H9 (cell line): ENCODE measurements around the gene PDHB. TPM values are rescaled to one million over a fixed set of nuclear protein-coding genes. Genes with fewer than 3 reads are reported as not detected.
A peak's percentile ranks its signal among the peaks of the same experiment; 100 is the strongest.

Experiments
- DNase-seq: peaks from one replicate; pipeline ENCODE4 v3.0.0-alpha.2; 2017
- H2AFZ ChIP-seq: one replicate; pipeline ENCODE4 v1.6.1; 2013; ENCODE audit warnings: mild to moderate bottlenecking, low read length, control low read depth, moderate library complexity
- H2AK5ac ChIP-seq: 2 replicates; pipeline ENCODE4 v1.6.1; 2013; ENCODE audit warnings: low read length, control low read depth, mixed read lengths; ENCODE audit not compliant: insufficient read length
- H2BK120ac ChIP-seq: one replicate; pipeline ENCODE4 v1.6.1; 2013; ENCODE audit warnings: low read depth, mild to moderate bottlenecking, low read length, control low read depth, inconsistent platforms; ENCODE audit not compliant: poor library complexity, severe bottlenecking
- H2BK12ac ChIP-seq: 2 replicates; pipeline ENCODE4 v1.6.1; 2013; ENCODE audit warnings: low read length, control low read depth, mixed read lengths, low read depth; ENCODE audit not compliant: insufficient read length
- H2BK15ac ChIP-seq: 2 replicates; pipeline ENCODE4 v1.6.1; 2013; ENCODE audit warnings: low read depth, low read length, control low read depth
- H2BK20ac ChIP-seq: one replicate; pipeline ENCODE4 v1.6.1; 2013; ENCODE audit warnings: low read depth, mild to moderate bottlenecking, low read length, control low read depth, inconsistent platforms; ENCODE audit not compliant: poor library complexity, severe bottlenecking
- H2BK5ac ChIP-seq: 2 replicates; pipeline ENCODE4 v1.6.1; 2013; ENCODE audit warnings: low read length, control low read depth, mixed read lengths; ENCODE audit not compliant: insufficient read length
- H3K14ac ChIP-seq: 2 replicates; pipeline ENCODE4 v1.6.1; 2013; ENCODE audit warnings: low read length, control low read depth; ENCODE audit not compliant: insufficient read depth
- H3K18ac ChIP-seq: 2 replicates; pipeline ENCODE4 v1.6.1; 2013; ENCODE audit warnings: low read depth, mild to moderate bottlenecking, mixed read lengths, low read length, control low read depth; ENCODE audit not compliant: insufficient read length
- H3K23ac ChIP-seq: 2 replicates; pipeline ENCODE4 v1.6.1; 2013; ENCODE audit warnings: low read length, control low read depth, mixed read lengths, low read depth; ENCODE audit not compliant: insufficient read length
- H3K23me2 ChIP-seq: 2 replicates; pipeline ENCODE4 v1.6.1; 2013; ENCODE audit warnings: low read depth, mild to moderate bottlenecking, mixed read lengths, low read length, control low read depth; ENCODE audit not compliant: insufficient read length, poor library complexity, severe bottlenecking
- H3K27ac ChIP-seq: 2 replicates; pipeline ENCODE4 v1.5.1; 2013; ENCODE audit warnings: low read length, control low read depth, mixed read lengths, low read depth; ENCODE audit not compliant: insufficient read length
- H3K27me3 ChIP-seq: 2 replicates; pipeline ENCODE4 v1.6.1; 2013; ENCODE audit warnings: low read length, control low read depth, inconsistent platforms; ENCODE audit not compliant: insufficient read depth
- H3K4ac ChIP-seq: 2 replicates; pipeline ENCODE4 v1.6.1; 2013; ENCODE audit warnings: low read depth, mild to moderate bottlenecking, control low read depth, inconsistent platforms, low read length, moderate library complexity
- H3K4me1 ChIP-seq: 2 replicates; pipeline ENCODE4 v1.6.1; 2013; ENCODE audit warnings: low read length, control low read depth, inconsistent platforms; ENCODE audit not compliant: insufficient read depth
- H3K4me2 ChIP-seq: 2 replicates; pipeline ENCODE4 v1.6.1; 2013; ENCODE audit warnings: low read length, control low read depth, mixed read lengths; ENCODE audit not compliant: insufficient read length, insufficient read depth
- H3K56ac ChIP-seq: 2 replicates; pipeline ENCODE4 v1.6.1; 2013; ENCODE audit warnings: low read depth, mild to moderate bottlenecking, mixed read lengths, low read length, control low read depth; ENCODE audit not compliant: insufficient read length
- H3K79me1 ChIP-seq: 2 replicates; pipeline ENCODE4 v1.6.1; 2013; ENCODE audit warnings: low read depth, mild to moderate bottlenecking, moderate library complexity, low read length, control low read depth, inconsistent platforms; ENCODE audit not compliant: insufficient read depth, poor library complexity, severe bottlenecking
- H3K79me2 ChIP-seq: 2 replicates; pipeline ENCODE4 v1.6.1; 2013; ENCODE audit warnings: low read length, control low read depth, inconsistent platforms; ENCODE audit not compliant: insufficient read depth
- H3K9ac ChIP-seq: 2 replicates; pipeline ENCODE4 v1.6.1; 2013; ENCODE audit warnings: low read length, control low read depth, mixed read lengths; ENCODE audit not compliant: insufficient read length; ENCODE audit errors: extremely low read depth
- H3K9me3 ChIP-seq: one replicate; pipeline ENCODE4 v1.6.1; 2013; ENCODE audit warnings: low read depth, low read length, inconsistent platforms; ENCODE audit not compliant: control insufficient read depth
- H3T11ph ChIP-seq: one replicate; pipeline ENCODE4 v1.6.1; 2013; ENCODE audit warnings: mild to moderate bottlenecking, low read length, control low read depth, inconsistent platforms
- H4K20me1 ChIP-seq: one replicate; pipeline ENCODE4 v1.6.1; 2013; ENCODE audit not compliant: control insufficient read depth, insufficient read length, insufficient read depth
- H4K5ac ChIP-seq: 2 replicates; pipeline ENCODE4 v1.6.1; 2013; ENCODE audit warnings: low read depth, mild to moderate bottlenecking, mixed read lengths, low read length, control low read depth; ENCODE audit not compliant: insufficient read length
- H4K8ac ChIP-seq: replicated peaks from 2 replicates; pipeline ENCODE4 v1.6.1; 2013; ENCODE audit warnings: low read length, control low read depth, mixed read lengths, low read depth; ENCODE audit not compliant: insufficient read length
- H4K91ac ChIP-seq: 2 replicates; pipeline ENCODE4 v1.6.1; 2013; ENCODE audit warnings: low read depth, mild to moderate bottlenecking, moderate library complexity, mixed read lengths, low read length, control low read depth; ENCODE audit not compliant: insufficient read length
- H3K27ac Mint-ChIP-seq, 3 experiments: 2 replicates in 2 of 3; 3 replicates in 1 of 3; pipeline ENCODE4 v1.8.0; 2020 to 2021; ENCODE audit warnings: mixed read lengths in 3 of 3, mild to moderate bottlenecking in 1 of 3, moderate library complexity in 1 of 3
- H3K27me3 Mint-ChIP-seq: 2 replicates; pipeline ENCODE4 v1.8.0; 2021; ENCODE audit warnings: low read depth, mild to moderate bottlenecking, moderate library complexity, mixed read lengths
- H3K36me3 Mint-ChIP-seq, 3 experiments: 2 replicates in 2 of 3; 3 replicates in 1 of 3; pipeline ENCODE4 v1.8.0; 2020 to 2021; ENCODE audit warnings: low read depth in 3 of 3, mixed read lengths in 3 of 3; ENCODE audit not compliant: insufficient read depth in 1 of 3
- H3K4me1 Mint-ChIP-seq, 2 experiments: 2 replicates each; pipeline ENCODE4 v1.8.0; 2020; ENCODE audit warnings: mixed read lengths in 2 of 2
- H3K4me3 Mint-ChIP-seq, 2 experiments: 2 replicates in 1 of 2; 3 replicates in 1 of 2; pipeline ENCODE4 v1.8.0; 2020 to 2021; ENCODE audit warnings: mild to moderate bottlenecking in 2 of 2, mixed read lengths in 2 of 2, moderate library complexity in 1 of 2
- H3K9me3 Mint-ChIP-seq, 2 experiments: 2 replicates in 1 of 2; 3 replicates in 1 of 2; pipeline ENCODE4 v1.8.0; 2020; ENCODE audit warnings: mild to moderate bottlenecking in 2 of 2, mixed read lengths in 2 of 2, moderate library complexity in 1 of 2
- CTCF ChIP-seq: fragments of 200-600 bp; sonication (generic); conservative IDR thresholded peaks from 3 replicates; pipeline ENCODE4 v1.8.0; 2021; ENCODE audit warnings: antibody characterized with exemption, mild to moderate bottlenecking
- WGBS: extraction: QIAGEN DNeasy Blood & Tissue Kit; methylation state at CpG from one replicate; pipeline ENCODE4 v1.1.7; 2013; ENCODE audit warnings: missing lambda C conversion rate, low lambda C conversion rate, mixed read lengths; ENCODE audit not compliant: insufficient read length; ENCODE audit errors: extremely low coverage; 5-methylcytosine and 5-hydroxymethylcytosine counted together
- total RNA-seq: library from RNA; stranded (reverse); gene quantifications from 2 replicates; pipeline ENCODE4 v1.2.1, GENCODE V29; 2021

The PDHB gene
- total RNA-seq, 1 experiment from 2014 or later = 132 TPM

- no peak overlapping the region for H2BK20ac ChIP-seq
- H3K9me3 ChIP-seq = no peaks in the 10 kb centered on the region
- H2BK120ac ChIP-seq = no peak overlapping the region
- H4K8ac ChIP-seq = no peak overlapping the region
- H3K4me1 ChIP-seq = no peaks in the 10 kb centered on the region
- H3K18ac ChIP-seq = no peak overlapping the region
- H3K23me2 ChIP-seq = no peaks in the 10 kb centered on the region
- no peak overlapping the region for H3K4me2 ChIP-seq
- H3K27ac ChIP-seq = no peak overlapping the region
- no peak overlapping the region for H4K5ac ChIP-seq
- H2BK15ac ChIP-seq = no peak overlapping the region
- H2BK12ac ChIP-seq = no peak overlapping the region
- WGBS = no CpG with 5 or more reads among the region's 7 CpGs
- H3K23ac ChIP-seq = no peak overlapping the region
- no peaks in the 10 kb centered on the region for H3K9me3 Mint-ChIP-seq
- H3K4ac ChIP-seq = no peak overlapping the region
- no peak overlapping the region for H2AK5ac ChIP-seq
- no peaks in the 10 kb centered on the region for H3K79me1 ChIP-seq
- H2AFZ ChIP-seq = no peak overlapping the region
- H3T11ph ChIP-seq = no peak overlapping the region
- H3K27me3 Mint-ChIP-seq = no peaks in the 10 kb centered on the region
- H3K14ac ChIP-seq = no peak overlapping the region
- no peak overlapping the region for H2BK5ac ChIP-seq
- H4K91ac ChIP-seq = no peak overlapping the region
- H3K4me3 Mint-ChIP-seq = no peak overlapping the region
- no peak for DNase-seq
- peak overlapping the region in 2 of 3 experiments; percentile 10 to 66; a peak in 1 of 7 replicates for H3K27ac Mint-ChIP-seq
- TF ChIP-seq CTCF = no peak
- H3K9ac ChIP-seq = no peak overlapping the region
- no peaks in the 10 kb centered on the region for H3K27me3 ChIP-seq
- H3K36me3 Mint-ChIP-seq = peaks cover 54 to 81% (median 66%) of the 10 kb centered on the region in 3 experiments; a peak in 6 of 7 replicates
- peaks cover 0 to 3% of the 10 kb centered on the region in 2 experiments; a peak in 2 of 4 replicates for H3K4me1 Mint-ChIP-seq
- no peak overlapping the region for H3K56ac ChIP-seq
- H3K79me2 ChIP-seq = no peaks in the 10 kb centered on the region
- peaks cover 3% of the 10 kb centered on the region for H4K20me1 ChIP-seq
Observed at GRCh38 chr3:58427661-58428361, 5.8 kb downstream of the PDHB start.
